Measurements from ENCODE around the gene MACC1.
"Not testable (repeated sequence)": the region's sequence is repeated elsewhere in the genome, so short reads cannot be mapped to it uniquely, and the experiment has no call there.

Gene MACC1

GRCh38 chr7:20128001-20128400 lies 89.2 kb downstream of the MACC1 start:
- no peak for DNase-seq (ENCODE audit: low spot score)

GRCh38 chr7:20126060-20126459 lies 91.1 kb downstream of the MACC1 start:
- DNase-seq (ENCODE audit: low spot score) = not testable (repeated sequence)

- DNase-seq (ENCODE audit: low spot score) = not testable (repeated sequence)
Measured at GRCh38 chr7:20124087-20124486, 93.1 kb downstream of the MACC1 start.

GRCh38 chr7:20122653-20123316 lies 94.4 kb downstream of the MACC1 start:
- DNase-seq (ENCODE audit: low spot score) = not testable (repeated sequence)

GRCh38 chr7:20122073-20122472 lies 95.1 kb downstream of the MACC1 start:
- no peak for DNase-seq (ENCODE audit: low spot score)

- no peak for DNase-seq (ENCODE audit: low spot score)
Measured at GRCh38 chr7:20121404-20121803, 95.8 kb downstream of the MACC1 start.

GRCh38 chr7:20120611-20121168 lies 96.5 kb downstream of the MACC1 start:
- DNase-seq (ENCODE audit: low spot score) = not testable (repeated sequence)

- no peak for DNase-seq (ENCODE audit: low spot score)
Measured at GRCh38 chr7:20116869-20117268, 100.3 kb downstream of the MACC1 start.

GRCh38 chr7:20114468-20114867 lies 102.7 kb downstream of the MACC1 start:
- DNase-seq (ENCODE audit: low spot score) = no peak

GRCh38 chr7:20113427-20114027 lies 103.7 kb downstream of the MACC1 start:
- no peak for DNase-seq (ENCODE audit: low spot score)

GRCh38 chr7:20112696-20113095 lies 104.5 kb downstream of the MACC1 start:
- DNase-seq (ENCODE audit: low spot score) = no peak

GRCh38 chr7:20111821-20112542 lies 105.2 kb downstream of the MACC1 start:
- DNase-seq (ENCODE audit: low spot score) = no peak

- no peak for DNase-seq (ENCODE audit: low spot score)
Measured at GRCh38 chr7:20107582-20107981, 109.6 kb downstream of the MACC1 start.

GRCh38 chr7:20104696-20105095 lies 112.5 kb downstream of the MACC1 start:
- no peak for DNase-seq (ENCODE audit: low spot score)

GRCh38 chr7:20102982-20103381 lies 114.2 kb downstream of the MACC1 start:
- DNase-seq (ENCODE audit: low spot score) = no peak

GRCh38 chr7:20095862-20096261 lies 121.3 kb downstream of the MACC1 start:
- no peak for DNase-seq (ENCODE audit: low spot score)

- DNase-seq (ENCODE audit: low spot score) = no peak
Measured at GRCh38 chr7:20095436-20095835, 121.7 kb downstream of the MACC1 start.

GRCh38 chr7:20089431-20089830 lies 127.8 kb downstream of the MACC1 start:
- no peak for DNase-seq (ENCODE audit: low spot score)

- DNase-seq (ENCODE audit: low spot score) = no peak
Measured at GRCh38 chr7:20085086-20085485, 132.1 kb downstream of the MACC1 start.
